NB4 (cell line): Measurements from ENCODE around the gene NTRK2.

Experiments
- POLR2A ChIP-seq: IDR thresholded peaks from 2 replicates; pipeline ENCODE4 v1.6.1; 2011; ENCODE audit warnings: mild to moderate bottlenecking; ENCODE audit not compliant: insufficient read length; ENCODE audit errors: extremely low read depth
- TF ChIP-seq, protein P1 (sequence below): IDR thresholded peaks from one replicate; pipeline ENCODE4 v1.5.1; 2012; ENCODE audit warnings: low read depth, low read length
- TF ChIP-seq, protein P2 (sequence below): IDR thresholded peaks from 2 replicates; pipeline ENCODE4 v1.6.1; 2011; ENCODE audit warnings: low read depth, low read length

GRCh38 chr9:84808416-84808815, 138.9 kb downstream of the NTRK2 start:
- TF ChIP-seq POLR2A, result no peak
- TF ChIP-seq, protein P1, sequence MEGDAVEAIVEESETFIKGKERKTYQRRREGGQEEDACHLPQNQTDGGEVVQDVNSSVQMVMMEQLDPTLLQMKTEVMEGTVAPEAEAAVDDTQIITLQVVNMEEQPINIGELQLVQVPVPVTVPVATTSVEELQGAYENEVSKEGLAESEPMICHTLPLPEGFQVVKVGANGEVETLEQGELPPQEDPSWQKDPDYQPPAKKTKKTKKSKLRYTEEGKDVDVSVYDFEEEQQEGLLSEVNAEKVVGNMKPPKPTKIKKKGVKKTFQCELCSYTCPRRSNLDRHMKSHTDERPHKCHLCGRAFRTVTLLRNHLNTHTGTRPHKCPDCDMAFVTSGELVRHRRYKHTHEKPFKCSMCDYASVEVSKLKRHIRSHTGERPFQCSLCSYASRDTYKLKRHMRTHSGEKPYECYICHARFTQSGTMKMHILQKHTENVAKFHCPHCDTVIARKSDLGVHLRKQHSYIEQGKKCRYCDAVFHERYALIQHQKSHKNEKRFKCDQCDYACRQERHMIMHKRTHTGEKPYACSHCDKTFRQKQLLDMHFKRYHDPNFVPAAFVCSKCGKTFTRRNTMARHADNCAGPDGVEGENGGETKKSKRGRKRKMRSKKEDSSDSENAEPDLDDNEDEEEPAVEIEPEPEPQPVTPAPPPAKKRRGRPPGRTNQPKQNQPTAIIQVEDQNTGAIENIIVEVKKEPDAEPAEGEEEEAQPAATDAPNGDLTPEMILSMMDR, result no peak
- TF ChIP-seq, protein P2, sequence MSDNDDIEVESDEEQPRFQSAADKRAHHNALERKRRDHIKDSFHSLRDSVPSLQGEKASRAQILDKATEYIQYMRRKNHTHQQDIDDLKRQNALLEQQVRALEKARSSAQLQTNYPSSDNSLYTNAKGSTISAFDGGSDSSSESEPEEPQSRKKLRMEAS, result no peak
